ENCODE data around the gene MROH8.

MROH8 gene

DNA sequence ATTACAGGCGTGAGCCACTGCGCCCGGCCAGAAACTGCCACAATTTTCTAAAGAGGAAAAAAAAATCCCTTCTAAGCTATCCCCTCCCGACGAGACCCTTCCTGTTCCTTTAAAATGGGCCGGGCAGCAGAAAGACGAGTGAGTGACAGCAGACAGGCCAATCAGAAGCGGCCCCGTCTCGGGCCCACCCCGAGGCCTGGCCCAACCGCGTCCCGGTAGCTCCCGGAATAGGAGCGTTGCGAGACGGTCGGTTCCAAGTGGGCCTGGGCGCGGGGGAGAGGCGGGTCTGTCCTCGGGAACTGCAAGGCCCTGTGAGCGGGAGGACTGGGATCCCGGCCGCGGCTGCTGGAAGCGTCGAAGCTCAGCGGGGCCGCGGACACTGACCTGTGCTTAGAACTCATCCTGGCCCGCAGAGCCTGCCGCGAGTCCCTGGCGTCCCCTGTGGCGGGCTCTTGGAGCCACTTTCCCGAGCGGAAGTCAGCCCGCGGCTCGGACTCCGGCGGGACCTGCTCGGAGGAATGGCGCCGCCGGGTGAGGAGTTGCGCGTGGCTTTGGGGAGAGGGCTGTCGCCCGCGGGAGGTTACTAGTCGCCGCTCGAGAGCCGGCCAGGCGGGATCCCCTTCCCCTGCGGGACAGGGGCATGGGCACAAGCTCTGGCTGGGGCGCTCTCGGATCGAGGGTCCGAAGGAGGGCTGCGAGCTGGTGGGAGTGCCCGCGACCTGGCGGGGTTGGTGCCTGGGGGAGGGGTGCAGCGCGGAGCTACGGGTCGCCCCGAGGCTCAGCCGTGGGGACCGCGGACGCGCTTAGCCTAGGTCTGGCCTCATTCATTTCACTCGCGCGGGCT, at the start of gene MROH8, which contains the start of gene RPN2:
MROH8 (minus strand) TSS at position 710 of the 844 bp plus-strand sequence.
RPN2 (plus strand) TSS at position 492 of the 844 bp plus-strand sequence; CDS start at position 519, 27 bp downstream.
- Histone ChIP-seq H3K9me3 (ENCODE audit: control insufficient read depth, insufficient read depth, low read length) (no peaks in the 10 kb centered on the region), H3K27ac (ENCODE audit: low read length) (no peak within 1 kb of the TSS), H3K4me1 (ENCODE audit: control insufficient read depth, insufficient read depth, low read length) (no peaks in the 10 kb centered on the region), H3K27me3 (ENCODE audit: control insufficient read depth, insufficient read depth, low read length) (no peaks in the 10 kb centered on the region), H3K4me3 (ENCODE audit: low read length) (peak within 1 kb of the TSS; percentile 89), H3K36me3 (ENCODE audit: control insufficient read depth, insufficient read depth, low read length) (peaks cover 2% of the 10 kb centered on the region; the same call in 1 of the 2 replicates)
- no CpG with 5 or more reads among the region's 80 CpGs for WGBS (ENCODE audit: insufficient coverage, insufficient read length)
- DNase-seq (ENCODE audit: low read depth, low spot score): peak; percentile 91

DNA sequence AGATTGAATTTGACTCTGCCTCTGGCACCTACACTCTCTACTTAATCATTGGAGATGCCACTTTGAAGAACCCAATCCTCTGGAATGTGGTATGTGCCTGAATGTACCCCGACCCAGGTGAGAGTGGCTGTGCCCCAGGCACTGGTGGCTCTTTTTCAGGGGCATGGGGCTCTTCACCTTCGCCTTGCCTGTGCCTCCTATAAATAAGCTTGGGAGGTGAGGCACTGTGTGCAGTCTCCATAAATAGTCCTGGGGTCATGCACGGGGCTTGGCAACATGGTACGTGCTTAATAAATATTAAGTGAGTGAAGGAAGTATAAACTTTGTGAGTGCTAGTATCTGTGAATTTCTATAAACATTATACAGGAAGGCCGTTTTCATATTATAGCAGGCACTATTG, 49.3 kb upstream of the MROH8 start:
- Histone ChIP-seq H3K4me3 (ENCODE audit: low read length) (no peak overlapping the region), H3K4me1 (ENCODE audit: control insufficient read depth, insufficient read depth, low read length) (peaks cover 3% of the 10 kb centered on the region), H3K27me3 (ENCODE audit: control insufficient read depth, insufficient read depth, low read length) (no peaks in the 10 kb centered on the region), H3K36me3 (ENCODE audit: control insufficient read depth, insufficient read depth, low read length) (peaks cover 43% of the 10 kb centered on the region), H3K9me3 (ENCODE audit: control insufficient read depth, insufficient read depth, low read length) (no peaks in the 10 kb centered on the region), H3K27ac (ENCODE audit: low read length) (no peak overlapping the region)
- WGBS (ENCODE audit: insufficient coverage, insufficient read length): no CpG with 5 or more reads among the region's 5 CpGs
- DNase-seq (ENCODE audit: low read depth, low spot score): no peak

DNA sequence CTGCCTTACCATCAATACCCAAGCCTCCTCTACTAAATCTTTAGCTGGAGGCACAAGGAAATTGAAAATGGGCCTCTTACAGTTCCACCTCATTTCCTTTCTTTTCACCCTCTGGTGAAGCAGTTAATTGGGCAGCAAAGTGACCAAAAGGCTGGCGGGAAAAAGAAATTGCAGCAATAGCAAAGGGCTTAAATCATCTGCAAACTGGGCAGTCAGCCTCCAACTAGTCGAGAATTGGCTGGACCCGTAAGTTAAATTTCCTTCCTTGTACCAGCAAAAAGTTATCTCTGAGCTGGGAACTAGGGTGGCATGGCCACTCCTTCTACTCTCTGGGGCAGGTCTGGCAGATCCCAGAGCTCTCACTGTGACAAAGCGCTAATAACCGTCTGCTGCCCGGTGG, 48.7 kb upstream of the MROH8 start:
- H3K4me1 ChIP-seq (ENCODE audit: control insufficient read depth, insufficient read depth, low read length): peaks cover 3% of the 10 kb centered on the region
- H3K27me3 ChIP-seq (ENCODE audit: control insufficient read depth, insufficient read depth, low read length): no peaks in the 10 kb centered on the region
- no peak overlapping the region for H3K27ac ChIP-seq (ENCODE audit: low read length)
- no peak for DNase-seq (ENCODE audit: low read depth, low spot score)
- H3K4me3 ChIP-seq (ENCODE audit: low read length): no peak overlapping the region
- no CpG with 5 or more reads among the region's 6 CpGs for WGBS (ENCODE audit: insufficient coverage, insufficient read length)
- H3K9me3 ChIP-seq (ENCODE audit: control insufficient read depth, insufficient read depth, low read length): no peaks in the 10 kb centered on the region
- peaks cover 46% of the 10 kb centered on the region for H3K36me3 ChIP-seq (ENCODE audit: control insufficient read depth, insufficient read depth, low read length)

DNA sequence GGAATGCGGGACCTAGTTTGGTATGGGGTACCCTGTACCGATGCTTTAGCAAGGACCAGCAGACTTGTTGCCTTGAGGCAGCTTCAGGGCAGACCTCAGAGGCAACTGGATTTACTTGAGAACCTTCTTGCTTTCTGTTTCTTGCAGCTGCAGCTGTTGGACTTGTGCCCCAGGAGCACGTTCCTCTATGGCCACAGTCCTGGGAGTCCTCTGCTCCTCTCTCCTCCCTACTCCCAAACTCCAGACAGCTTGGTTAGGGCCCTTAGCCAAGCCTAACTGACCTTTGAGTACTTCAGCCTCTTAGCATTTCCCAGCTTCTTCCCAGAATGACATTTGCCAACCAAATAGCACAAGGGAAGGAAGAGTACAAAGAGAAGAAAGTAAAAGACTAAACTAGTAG, 47.5 kb upstream of the MROH8 start:
- no peak overlapping the region for H3K4me3 ChIP-seq (ENCODE audit: low read length)
- no peak overlapping the region for H3K27ac ChIP-seq (ENCODE audit: low read length)
- H3K4me1 ChIP-seq (ENCODE audit: control insufficient read depth, insufficient read depth, low read length): peaks cover 3% of the 10 kb centered on the region
- no peaks in the 10 kb centered on the region for H3K27me3 ChIP-seq (ENCODE audit: control insufficient read depth, insufficient read depth, low read length)
- no peak for DNase-seq (ENCODE audit: low read depth, low spot score)
- H3K36me3 ChIP-seq (ENCODE audit: control insufficient read depth, insufficient read depth, low read length): peaks cover 42% of the 10 kb centered on the region
- WGBS (ENCODE audit: insufficient coverage, insufficient read length): no CpG with 5 or more reads among the region's 3 CpGs
- H3K9me3 ChIP-seq (ENCODE audit: control insufficient read depth, insufficient read depth, low read length): no peaks in the 10 kb centered on the region

DNA sequence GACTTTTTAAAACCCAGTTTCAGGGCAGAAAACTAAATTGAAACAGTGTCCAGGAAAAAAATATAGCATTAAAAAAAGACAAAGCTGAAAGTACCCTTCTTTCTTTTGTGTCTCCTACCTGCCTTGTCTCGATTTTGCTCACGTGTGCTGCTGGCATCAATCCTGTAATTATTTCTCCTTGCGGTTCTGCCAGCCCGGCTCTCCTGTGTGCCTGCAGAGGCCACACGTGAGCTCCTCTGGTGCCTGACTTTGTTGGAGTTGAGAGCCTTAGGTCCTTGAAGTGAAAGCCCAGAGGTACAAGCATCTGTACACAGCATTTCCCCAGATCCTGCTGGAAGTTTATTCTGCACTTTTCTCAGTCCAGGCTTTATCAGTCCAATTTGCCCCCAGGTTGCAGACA, 45.8 kb upstream of the MROH8 start:
- H3K27ac ChIP-seq (ENCODE audit: low read length): no peak overlapping the region
- H3K9me3 ChIP-seq (ENCODE audit: control insufficient read depth, insufficient read depth, low read length): no peaks in the 10 kb centered on the region
- H3K27me3 ChIP-seq (ENCODE audit: control insufficient read depth, insufficient read depth, low read length): no peaks in the 10 kb centered on the region
- H3K36me3 ChIP-seq (ENCODE audit: control insufficient read depth, insufficient read depth, low read length): peaks cover 36% of the 10 kb centered on the region
- no CpG with 5 or more reads among the region's 5 CpGs for WGBS (ENCODE audit: insufficient coverage, insufficient read length)
- no peak for DNase-seq (ENCODE audit: low read depth, low spot score)
- H3K4me1 ChIP-seq (ENCODE audit: control insufficient read depth, insufficient read depth, low read length): peaks cover 3% of the 10 kb centered on the region
- no peak overlapping the region for H3K4me3 ChIP-seq (ENCODE audit: low read length)

DNA sequence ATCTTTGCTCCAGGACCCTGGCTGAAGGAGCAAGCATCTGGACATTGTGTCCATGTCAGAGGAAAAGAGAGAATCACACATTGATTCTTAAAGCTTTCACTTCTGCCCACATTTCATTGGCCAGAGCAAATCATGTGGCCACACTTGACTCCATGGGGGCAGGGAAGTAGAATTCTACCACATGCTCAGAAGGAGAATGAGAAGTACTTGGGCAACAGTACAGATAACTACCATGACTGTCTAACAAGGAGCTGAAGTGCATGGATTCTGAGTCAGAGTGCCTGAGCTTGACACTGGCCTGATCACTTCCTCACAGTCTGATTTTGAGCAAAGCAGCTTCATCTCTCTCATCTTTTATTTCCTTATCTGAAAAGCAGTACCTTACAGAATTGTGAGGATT, 43.7 kb upstream of the MROH8 start:
- H3K36me3 ChIP-seq (ENCODE audit: control insufficient read depth, insufficient read depth, low read length): peaks cover 26% of the 10 kb centered on the region

DNA sequence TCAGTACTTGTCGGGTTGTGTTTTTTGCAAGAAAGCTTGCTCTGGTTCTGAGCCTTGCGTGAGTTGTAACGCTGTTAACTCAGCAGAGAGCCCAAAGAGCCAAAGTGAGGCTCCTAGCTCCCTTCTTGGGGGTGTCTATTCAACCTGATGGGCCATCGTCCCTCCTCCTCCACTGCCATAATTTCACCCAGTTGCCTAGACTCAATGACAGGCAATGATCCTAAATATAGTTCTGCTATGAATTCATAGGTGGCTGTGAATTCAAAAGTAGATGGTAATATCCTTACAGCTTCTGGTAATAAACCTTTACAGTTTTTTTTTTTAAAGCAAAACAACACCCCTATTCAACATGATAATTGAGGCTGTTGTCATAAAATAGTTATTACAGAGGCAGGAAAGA, 42.7 kb upstream of the MROH8 start:
- WGBS (ENCODE audit: insufficient coverage, insufficient read length): no CpG with 5 or more reads among the region's 4 CpGs
- no peaks in the 10 kb centered on the region for H3K9me3 ChIP-seq (ENCODE audit: control insufficient read depth, insufficient read depth, low read length)
- no peak overlapping the region for H3K4me3 ChIP-seq (ENCODE audit: low read length)
- H3K27ac ChIP-seq (ENCODE audit: low read length): no peak overlapping the region
- DNase-seq (ENCODE audit: low read depth, low spot score): no peak
- no peaks in the 10 kb centered on the region for H3K27me3 ChIP-seq (ENCODE audit: control insufficient read depth, insufficient read depth, low read length)
- H3K4me1 ChIP-seq (ENCODE audit: control insufficient read depth, insufficient read depth, low read length): 0 out of 2 replicates have a peak, but pooled peaks cover 1% of the 10 kb centered on the region
- peaks cover 26% of the 10 kb centered on the region for H3K36me3 ChIP-seq (ENCODE audit: control insufficient read depth, insufficient read depth, low read length)

More for the DNA sequence above, 43.7 kb upstream of the MROH8 start:
- no peak overlapping the region for H3K4me3 ChIP-seq (ENCODE audit: low read length)
- H3K9me3 ChIP-seq (ENCODE audit: control insufficient read depth, insufficient read depth, low read length): no peaks in the 10 kb centered on the region
- DNase-seq (ENCODE audit: low read depth, low spot score): no peak
- H3K4me1 ChIP-seq (ENCODE audit: control insufficient read depth, insufficient read depth, low read length): 0 out of 2 replicates have a peak, but pooled peaks cover 1% of the 10 kb centered on the region
- no peaks in the 10 kb centered on the region for H3K27me3 ChIP-seq (ENCODE audit: control insufficient read depth, insufficient read depth, low read length)
- no peak overlapping the region for H3K27ac ChIP-seq (ENCODE audit: low read length)

DNA sequence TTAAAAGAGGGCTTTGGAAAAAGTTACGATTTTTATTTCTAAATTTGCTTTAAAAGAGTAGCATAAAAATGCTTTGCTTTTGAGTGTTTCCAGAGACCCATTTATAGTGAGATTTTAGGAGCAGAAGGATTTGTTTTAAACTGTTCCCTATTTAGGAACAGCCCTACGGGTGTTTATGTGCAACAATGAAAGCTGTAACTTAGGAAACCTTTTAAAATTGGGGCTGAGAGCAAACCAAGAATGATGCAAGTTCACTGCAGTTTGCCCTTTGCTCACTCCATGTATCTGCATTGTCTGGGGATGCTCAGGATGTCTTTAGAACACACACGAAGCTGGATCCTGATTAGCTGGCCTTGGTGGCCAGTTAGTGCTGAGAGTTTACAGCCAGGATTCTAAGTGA, 41.4 kb upstream of the MROH8 start:
- H3K4me3 ChIP-seq (ENCODE audit: low read length): no peak overlapping the region
- H3K36me3 ChIP-seq (ENCODE audit: control insufficient read depth, insufficient read depth, low read length): peaks cover 20% of the 10 kb centered on the region
- WGBS (ENCODE audit: insufficient coverage, insufficient read length): no CpG with 5 or more reads among the region's 3 CpGs
- H3K4me1 ChIP-seq (ENCODE audit: control insufficient read depth, insufficient read depth, low read length): no peaks in the 10 kb centered on the region
- H3K27ac ChIP-seq (ENCODE audit: low read length): no peak overlapping the region
- no peaks in the 10 kb centered on the region for H3K27me3 ChIP-seq (ENCODE audit: control insufficient read depth, insufficient read depth, low read length)
- H3K9me3 ChIP-seq (ENCODE audit: control insufficient read depth, insufficient read depth, low read length): no peaks in the 10 kb centered on the region
- no peak for DNase-seq (ENCODE audit: low read depth, low spot score)

DNA sequence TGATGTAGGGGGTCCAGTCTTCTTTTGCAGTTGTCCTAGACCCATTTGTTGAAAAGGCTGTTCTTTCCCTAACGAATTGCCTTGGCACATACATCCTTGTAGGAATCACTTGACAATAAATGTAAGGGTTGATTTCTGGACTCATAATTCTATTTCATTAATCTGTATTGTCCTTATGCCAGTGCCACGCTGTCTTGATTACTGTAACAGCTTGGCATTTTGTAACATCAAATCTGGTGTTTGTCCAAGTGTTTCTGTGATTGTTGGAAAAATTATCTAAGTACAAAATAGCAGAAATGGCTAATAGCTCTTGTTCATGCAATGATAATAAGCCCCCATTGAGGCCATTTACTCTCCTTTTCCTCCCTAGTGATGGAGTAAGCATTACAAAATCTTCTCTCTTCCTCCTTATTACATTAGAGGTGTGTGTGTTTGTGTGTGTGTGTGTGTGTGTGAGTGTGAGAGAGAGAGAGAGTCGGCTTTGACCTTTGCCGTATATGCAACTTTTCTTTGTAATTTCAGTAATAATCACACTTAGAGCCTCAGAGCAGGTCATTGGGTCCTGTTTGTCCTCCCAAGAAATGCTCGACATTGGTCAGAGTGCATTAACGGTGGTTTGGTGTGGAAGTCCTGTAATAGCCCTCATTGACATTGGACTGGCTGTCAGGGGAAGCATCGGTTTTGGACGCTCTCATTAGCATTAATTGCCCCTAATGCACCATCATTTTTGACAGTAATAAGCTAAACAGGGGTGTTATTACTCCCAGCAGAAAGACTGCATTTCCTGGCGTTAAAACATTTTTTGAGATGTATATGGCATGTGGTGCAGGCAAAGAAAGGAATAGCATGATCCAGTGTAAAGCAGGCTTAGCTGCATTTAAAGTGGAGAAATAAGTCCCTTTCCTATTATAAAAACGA, 40.7 kb upstream of the MROH8 start:
- Histone ChIP-seq H3K36me3 (ENCODE audit: control insufficient read depth, insufficient read depth, low read length) (peaks cover 14% of the 10 kb centered on the region), H3K4me3 (ENCODE audit: low read length) (no peak overlapping the region), H3K27me3 (ENCODE audit: control insufficient read depth, insufficient read depth, low read length) (no peaks in the 10 kb centered on the region), H3K4me1 (ENCODE audit: control insufficient read depth, insufficient read depth, low read length) (no peaks in the 10 kb centered on the region), H3K9me3 (ENCODE audit: control insufficient read depth, insufficient read depth, low read length) (no peaks in the 10 kb centered on the region), H3K27ac (ENCODE audit: low read length) (no peak overlapping the region)
- DNase-seq (ENCODE audit: low read depth, low spot score): no peak
- no CpG with 5 or more reads among the region's 10 CpGs for WGBS (ENCODE audit: insufficient coverage, insufficient read length)

DNA sequence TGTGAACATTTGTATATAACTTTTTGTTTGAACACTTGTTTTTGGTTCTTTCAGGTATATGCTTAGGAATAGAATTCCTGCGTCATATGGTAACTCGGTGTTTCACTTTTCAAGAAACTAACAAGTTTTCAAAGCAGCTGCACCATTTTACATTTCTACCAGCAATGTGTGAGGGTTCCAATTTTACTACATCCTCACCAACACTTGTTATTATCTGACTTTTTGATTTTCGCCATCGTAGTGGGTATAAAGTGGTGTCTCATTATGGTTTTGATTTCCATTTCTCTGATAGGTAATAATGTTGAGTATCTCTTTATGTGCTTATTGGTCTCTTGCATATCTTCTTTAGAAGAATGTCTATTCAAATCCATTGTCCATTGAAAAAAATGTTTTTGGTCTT, 39.6 kb upstream of the MROH8 start:
- DNase-seq (ENCODE audit: low read depth, low spot score): no peak
- no CpG with 5 or more reads among the region's 4 CpGs for WGBS (ENCODE audit: insufficient coverage, insufficient read length)
- peaks cover 11% of the 10 kb centered on the region for H3K36me3 ChIP-seq (ENCODE audit: control insufficient read depth, insufficient read depth, low read length)

More for the DNA sequence above, 39.6 kb upstream of the MROH8 start:
- Histone ChIP-seq H3K9me3 (ENCODE audit: control insufficient read depth, insufficient read depth, low read length) (no peaks in the 10 kb centered on the region), H3K27ac (ENCODE audit: low read length) (no peak overlapping the region), H3K4me3 (ENCODE audit: low read length) (no peak overlapping the region), H3K4me1 (ENCODE audit: control insufficient read depth, insufficient read depth, low read length) (no peaks in the 10 kb centered on the region), H3K27me3 (ENCODE audit: control insufficient read depth, insufficient read depth, low read length) (no peaks in the 10 kb centered on the region)
